ENCODE results near the gene GPATCH8.

DNA sequence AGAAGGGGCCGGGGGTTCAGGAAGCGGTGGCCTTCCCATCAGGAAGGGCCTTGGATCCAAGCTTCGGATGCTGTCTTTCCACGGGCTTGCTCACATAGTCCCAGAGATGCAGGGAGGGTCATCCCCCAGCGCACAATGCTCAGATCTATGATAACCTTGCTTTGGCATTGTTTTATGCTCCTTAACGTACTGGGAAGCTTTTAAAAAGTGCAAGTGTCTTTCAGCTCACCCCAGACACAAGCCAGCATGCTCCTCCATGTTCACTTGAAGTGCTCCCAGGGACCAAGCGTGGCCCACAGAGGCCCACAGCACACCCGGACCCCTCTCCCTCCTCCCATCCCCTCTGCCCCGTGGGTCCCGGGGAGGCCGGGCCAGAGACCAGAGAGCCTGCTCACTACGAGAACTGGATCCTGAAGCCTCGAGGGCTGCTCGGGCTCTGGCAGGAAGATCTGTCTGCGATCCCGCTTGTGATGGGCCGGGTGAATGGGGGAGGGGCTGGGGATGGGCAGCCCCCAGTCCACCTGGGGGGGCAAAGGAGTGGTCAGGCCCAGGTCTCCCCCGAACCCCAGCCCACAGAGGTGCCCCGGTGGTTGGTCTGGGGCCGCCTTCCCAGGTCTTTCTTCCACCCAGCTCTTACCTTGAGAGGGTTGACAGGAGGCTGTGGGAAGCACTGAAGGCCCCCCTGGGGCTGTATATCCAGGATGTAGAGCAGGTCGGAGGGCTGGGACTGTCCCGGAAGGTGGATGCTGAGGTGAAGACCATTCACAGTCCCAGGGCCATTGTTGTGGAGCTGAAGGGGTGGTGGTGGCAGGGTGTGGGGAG lies 127.8 kb downstream of the GPATCH8 start:
- TF ChIP-seq CEBPB (IDR thresholded peaks at IDR 0.05) (no peak), RAD21 (IDR thresholded peaks at IDR 0.05; ENCODE audit: low read depth) (no peak), TCF12 (IDR thresholded peaks at IDR 0.05; ENCODE audit: low read depth) (no peak), CREB1 (IDR thresholded peaks at IDR 0.05; ENCODE audit: low read depth) (no peak), EP300 (IDR thresholded peaks at IDR 0.05; ENCODE audit: borderline replicate concordance) (no peak), FOXM1 (IDR thresholded peaks at IDR 0.05; ENCODE audit: borderline replicate concordance, low read depth) (no peak), EGR1 (IDR thresholded peaks at IDR 0.05) (no peak), NFIC (IDR thresholded peaks at IDR 0.05) (no peak), YY1 (IDR thresholded peaks at IDR 0.05; ENCODE audit: low read depth) (no peak)
- TF ChIP-seq, protein P1, sequence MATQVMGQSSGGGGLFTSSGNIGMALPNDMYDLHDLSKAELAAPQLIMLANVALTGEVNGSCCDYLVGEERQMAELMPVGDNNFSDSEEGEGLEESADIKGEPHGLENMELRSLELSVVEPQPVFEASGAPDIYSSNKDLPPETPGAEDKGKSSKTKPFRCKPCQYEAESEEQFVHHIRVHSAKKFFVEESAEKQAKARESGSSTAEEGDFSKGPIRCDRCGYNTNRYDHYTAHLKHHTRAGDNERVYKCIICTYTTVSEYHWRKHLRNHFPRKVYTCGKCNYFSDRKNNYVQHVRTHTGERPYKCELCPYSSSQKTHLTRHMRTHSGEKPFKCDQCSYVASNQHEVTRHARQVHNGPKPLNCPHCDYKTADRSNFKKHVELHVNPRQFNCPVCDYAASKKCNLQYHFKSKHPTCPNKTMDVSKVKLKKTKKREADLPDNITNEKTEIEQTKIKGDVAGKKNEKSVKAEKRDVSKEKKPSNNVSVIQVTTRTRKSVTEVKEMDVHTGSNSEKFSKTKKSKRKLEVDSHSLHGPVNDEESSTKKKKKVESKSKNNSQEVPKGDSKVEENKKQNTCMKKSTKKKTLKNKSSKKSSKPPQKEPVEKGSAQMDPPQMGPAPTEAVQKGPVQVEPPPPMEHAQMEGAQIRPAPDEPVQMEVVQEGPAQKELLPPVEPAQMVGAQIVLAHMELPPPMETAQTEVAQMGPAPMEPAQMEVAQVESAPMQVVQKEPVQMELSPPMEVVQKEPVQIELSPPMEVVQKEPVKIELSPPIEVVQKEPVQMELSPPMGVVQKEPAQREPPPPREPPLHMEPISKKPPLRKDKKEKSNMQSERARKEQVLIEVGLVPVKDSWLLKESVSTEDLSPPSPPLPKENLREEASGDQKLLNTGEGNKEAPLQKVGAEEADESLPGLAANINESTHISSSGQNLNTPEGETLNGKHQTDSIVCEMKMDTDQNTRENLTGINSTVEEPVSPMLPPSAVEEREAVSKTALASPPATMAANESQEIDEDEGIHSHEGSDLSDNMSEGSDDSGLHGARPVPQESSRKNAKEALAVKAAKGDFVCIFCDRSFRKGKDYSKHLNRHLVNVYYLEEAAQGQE (IDR thresholded peaks at IDR 0.05; ENCODE audit: low read depth), result no peak
- TF ChIP-seq, protein P2, sequence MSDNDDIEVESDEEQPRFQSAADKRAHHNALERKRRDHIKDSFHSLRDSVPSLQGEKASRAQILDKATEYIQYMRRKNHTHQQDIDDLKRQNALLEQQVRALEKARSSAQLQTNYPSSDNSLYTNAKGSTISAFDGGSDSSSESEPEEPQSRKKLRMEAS (IDR thresholded peaks at IDR 0.05), result no peak
- TF ChIP-seq, protein P3, sequence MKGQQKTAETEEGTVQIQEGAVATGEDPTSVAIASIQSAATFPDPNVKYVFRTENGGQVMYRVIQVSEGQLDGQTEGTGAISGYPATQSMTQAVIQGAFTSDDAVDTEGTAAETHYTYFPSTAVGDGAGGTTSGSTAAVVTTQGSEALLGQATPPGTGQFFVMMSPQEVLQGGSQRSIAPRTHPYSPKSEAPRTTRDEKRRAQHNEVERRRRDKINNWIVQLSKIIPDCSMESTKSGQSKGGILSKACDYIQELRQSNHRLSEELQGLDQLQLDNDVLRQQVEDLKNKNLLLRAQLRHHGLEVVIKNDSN (IDR thresholded peaks at IDR 0.05), result no peak

All from Ishikawa (cell line).